Measurements from ENCODE around the gene PLCH2.

DNA sequence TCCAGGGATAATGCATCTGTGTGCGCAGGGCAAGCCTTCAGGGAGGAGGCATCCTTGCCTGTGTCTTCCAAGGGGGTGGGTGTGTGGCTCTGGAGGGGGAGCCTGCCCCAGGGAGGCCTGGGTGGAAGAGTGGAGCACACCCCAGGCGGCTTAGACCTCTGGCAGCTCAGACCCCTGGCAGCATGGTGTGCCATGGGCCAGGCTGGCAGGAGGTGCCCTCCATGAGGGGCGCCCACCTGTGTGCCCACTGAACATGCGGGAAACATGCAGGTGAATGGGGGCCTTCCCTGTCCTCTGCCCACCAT is 51.4 kb downstream of the PLCH2 start:
- TF ChIP-seq, protein P1, sequence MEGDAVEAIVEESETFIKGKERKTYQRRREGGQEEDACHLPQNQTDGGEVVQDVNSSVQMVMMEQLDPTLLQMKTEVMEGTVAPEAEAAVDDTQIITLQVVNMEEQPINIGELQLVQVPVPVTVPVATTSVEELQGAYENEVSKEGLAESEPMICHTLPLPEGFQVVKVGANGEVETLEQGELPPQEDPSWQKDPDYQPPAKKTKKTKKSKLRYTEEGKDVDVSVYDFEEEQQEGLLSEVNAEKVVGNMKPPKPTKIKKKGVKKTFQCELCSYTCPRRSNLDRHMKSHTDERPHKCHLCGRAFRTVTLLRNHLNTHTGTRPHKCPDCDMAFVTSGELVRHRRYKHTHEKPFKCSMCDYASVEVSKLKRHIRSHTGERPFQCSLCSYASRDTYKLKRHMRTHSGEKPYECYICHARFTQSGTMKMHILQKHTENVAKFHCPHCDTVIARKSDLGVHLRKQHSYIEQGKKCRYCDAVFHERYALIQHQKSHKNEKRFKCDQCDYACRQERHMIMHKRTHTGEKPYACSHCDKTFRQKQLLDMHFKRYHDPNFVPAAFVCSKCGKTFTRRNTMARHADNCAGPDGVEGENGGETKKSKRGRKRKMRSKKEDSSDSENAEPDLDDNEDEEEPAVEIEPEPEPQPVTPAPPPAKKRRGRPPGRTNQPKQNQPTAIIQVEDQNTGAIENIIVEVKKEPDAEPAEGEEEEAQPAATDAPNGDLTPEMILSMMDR (conservative IDR thresholded peaks at IDR 0.05; ENCODE audit: low read depth, low read length) = no peak
- no peak for TF ChIP-seq EZH2phosphoT487 (IDR thresholded peaks at IDR 0.05; ENCODE audit: borderline replicate concordance, low read length)
- TF ChIP-seq EZH2 (IDR thresholded peaks at IDR 0.05; ENCODE audit: low read length, unreplicated experiment) = no peak

Data from PC-3 (cell line).